Activated naive CD8-positive, alpha-beta T cell treated with anti-CD3 and anti-CD28 coated beads, Interleukin-2, amount 50 U/mL, for 24 hours (primary cell): Measurements from ENCODE around the gene EXOC4.

Experiments used
- ATAC-seq: fragments of 150-1000 bp; cut with Tn5 transposase; one replicate; pipeline ENCODE4 v1.10.0; 2021
- DNase-seq: peaks from one replicate; pipeline ENCODE4 v3.0.0; 2021
- H3K27ac Mint-ChIP-seq: one replicate; pipeline ENCODE4 v1.8.0; 2021; ENCODE audit warnings: mild to moderate bottlenecking, mixed read lengths
- H3K27me3 Mint-ChIP-seq: one replicate; pipeline ENCODE4 v1.8.0; 2021; ENCODE audit warnings: mixed read lengths
- H3K36me3 Mint-ChIP-seq: one replicate; pipeline ENCODE4 v1.8.0; 2021; ENCODE audit warnings: low read depth, mixed read lengths
- H3K4me1 Mint-ChIP-seq: one replicate; pipeline ENCODE4 v1.8.0; 2021; ENCODE audit warnings: mixed read lengths
- H3K4me3 Mint-ChIP-seq: one replicate; pipeline ENCODE4 v1.8.0; 2021; ENCODE audit warnings: mild to moderate bottlenecking, moderate library complexity, mixed read lengths
- H3K9me3 Mint-ChIP-seq: one replicate; pipeline ENCODE4 v1.8.0; 2021; ENCODE audit warnings: mixed read lengths

The EXOC4 gene

DNA sequence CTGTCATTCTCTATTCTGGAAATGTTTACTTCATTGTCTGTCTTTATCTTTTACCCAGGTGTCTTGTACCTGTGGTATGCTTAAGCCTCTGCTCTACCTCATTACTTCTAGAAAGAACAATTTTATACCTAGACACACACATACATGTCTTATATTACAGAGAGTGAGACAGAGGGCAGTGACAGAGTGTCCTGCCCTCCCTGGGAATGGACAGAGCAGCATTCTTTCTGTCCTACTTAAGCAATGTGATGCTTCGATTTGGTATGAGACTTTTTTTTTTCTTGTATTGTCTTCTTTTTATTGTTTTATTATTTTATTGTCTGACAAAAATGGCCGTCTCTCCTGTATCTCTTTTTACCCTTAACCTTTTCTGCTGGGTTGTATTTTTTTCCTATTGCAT is 286.1 kb downstream of the EXOC4 start:
- H3K4me3 Mint-ChIP-seq: no peak overlapping the region
- peaks cover 4% of the 10 kb centered on the region for H3K36me3 Mint-ChIP-seq
- H3K27me3 Mint-ChIP-seq: no peaks in the 10 kb centered on the region
- peaks cover 2% of the 10 kb centered on the region for H3K4me1 Mint-ChIP-seq
- ATAC-seq (no peak), DNase-seq (no peak)
- peaks cover 4% of the 10 kb centered on the region for H3K9me3 Mint-ChIP-seq
- no peak overlapping the region for H3K27ac Mint-ChIP-seq

DNA sequence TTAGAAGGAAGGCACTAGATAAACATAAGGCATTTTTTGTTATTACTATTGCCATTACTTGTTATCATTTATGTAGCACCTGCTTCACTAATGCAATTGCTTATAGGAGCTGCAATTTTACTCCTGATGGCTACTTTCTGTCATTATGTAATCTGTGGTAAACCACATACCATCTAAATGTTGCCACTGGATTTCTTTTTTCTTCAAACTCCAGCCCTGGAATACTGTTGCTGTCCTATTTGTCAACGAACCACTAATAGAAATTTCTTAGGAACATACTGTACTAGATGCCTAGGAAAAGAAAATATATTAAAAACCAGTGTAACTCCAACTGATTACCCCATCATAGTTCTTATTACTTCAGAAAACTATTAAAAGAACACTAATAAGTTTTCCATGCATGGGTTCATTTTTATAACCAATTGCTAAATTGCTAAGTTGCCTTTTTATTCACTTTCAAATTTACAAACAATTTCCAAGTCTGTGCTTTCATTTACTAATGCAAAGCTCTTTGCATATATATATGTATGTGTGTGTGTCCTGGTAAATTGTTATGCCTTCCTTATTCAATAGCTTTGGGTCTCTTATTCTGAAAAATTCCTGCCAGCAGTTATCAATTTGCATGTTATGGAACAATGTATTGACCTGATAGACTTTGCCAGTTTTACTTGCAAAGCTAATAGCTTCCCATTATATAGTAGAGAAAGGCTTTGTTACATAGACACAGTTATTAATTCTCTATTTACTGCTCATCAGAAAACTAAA is 287.4 kb downstream of the EXOC4 start:
- Mint-ChIP-seq H3K4me3 (no peak overlapping the region), H3K27me3 (no peaks in the 10 kb centered on the region), H3K9me3 (peaks cover 4% of the 10 kb centered on the region), H3K4me1 (peaks cover 2% of the 10 kb centered on the region), H3K27ac (no peak overlapping the region), H3K36me3 (peaks cover 4% of the 10 kb centered on the region)
- DNase-seq (no peak), ATAC-seq (no peak)

DNA sequence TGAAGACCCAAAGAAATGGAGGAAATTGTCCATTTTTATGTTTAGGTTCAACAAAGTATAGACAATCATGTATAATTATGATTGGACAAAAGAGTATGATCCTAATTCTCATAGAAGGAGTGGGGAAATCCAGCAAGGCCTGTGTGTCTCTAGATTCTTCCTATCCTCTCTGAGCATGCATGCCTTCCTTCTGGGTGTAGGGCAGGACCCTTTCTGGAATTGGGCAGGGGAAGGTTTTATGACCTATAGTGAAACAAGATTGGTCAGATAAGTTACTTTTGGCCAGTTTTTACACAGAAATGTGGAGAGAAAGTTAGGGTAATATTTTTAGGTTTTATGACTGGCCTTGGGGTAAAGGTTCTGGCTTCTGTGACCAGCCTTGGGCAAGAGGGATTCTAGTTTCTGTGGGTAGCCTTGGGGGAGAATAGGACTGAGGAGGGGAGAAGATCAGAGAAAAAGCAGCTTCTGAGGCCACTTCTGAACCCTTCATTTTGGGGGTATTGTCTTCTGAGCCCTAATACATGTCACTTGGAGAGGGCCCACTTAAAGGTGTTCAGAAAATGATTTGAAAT is 289.4 kb downstream of the EXOC4 start:
- Mint-ChIP-seq H3K9me3 (peaks cover 3% of the 10 kb centered on the region), H3K27me3 (no peaks in the 10 kb centered on the region), H3K4me3 (no peak overlapping the region), H3K36me3 (peaks cover 7% of the 10 kb centered on the region), H3K4me1 (peaks cover 2% of the 10 kb centered on the region), H3K27ac (no peak overlapping the region)
- DNase-seq (no peak), ATAC-seq (peak; percentile 24)

DNA sequence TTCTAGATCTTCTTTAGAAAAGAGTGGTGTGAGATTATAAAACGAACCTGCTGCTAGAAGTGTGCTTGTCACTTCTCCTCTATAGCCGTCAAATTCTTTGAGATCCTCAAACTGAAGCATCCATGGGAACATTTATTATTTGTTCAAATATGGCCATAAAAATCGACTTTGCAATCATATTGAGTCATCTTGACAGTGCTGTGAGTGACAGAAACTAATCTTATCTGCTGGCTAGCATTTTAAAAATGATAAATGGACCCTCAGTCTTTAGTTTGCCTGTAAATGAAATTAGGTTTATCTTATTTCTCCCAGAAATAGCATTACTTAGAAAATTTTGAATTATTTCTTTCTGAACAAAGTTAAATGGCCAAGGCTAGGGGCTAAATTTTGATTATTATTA is 290.8 kb downstream of the EXOC4 start:
- Mint-ChIP-seq H3K4me1 (peaks cover 2% of the 10 kb centered on the region), H3K27ac (no peak overlapping the region), H3K36me3 (peaks cover 5% of the 10 kb centered on the region), H3K4me3 (no peak overlapping the region), H3K9me3 (no peaks in the 10 kb centered on the region), H3K27me3 (no peaks in the 10 kb centered on the region)
- ATAC-seq (no peak), DNase-seq (no peak)

DNA sequence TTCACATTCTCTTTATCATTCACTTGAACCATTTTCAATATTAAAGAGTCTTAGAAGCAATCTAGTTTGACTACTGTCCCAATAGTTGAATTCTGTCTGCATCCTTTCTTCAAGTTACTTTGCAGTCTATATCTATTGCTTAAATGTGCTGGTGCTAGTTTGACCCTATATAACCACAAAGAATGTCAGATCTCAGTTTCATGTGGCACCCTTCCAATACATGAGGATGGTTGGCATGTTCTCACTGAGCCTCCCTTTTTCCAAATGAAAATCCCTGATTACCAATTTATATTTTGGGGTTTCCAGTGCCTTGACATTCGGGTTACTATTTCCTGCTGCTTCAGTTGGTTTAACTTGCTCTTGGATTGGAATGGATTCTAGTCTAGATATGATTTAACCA is 292.7 kb downstream of the EXOC4 start:
- DNase-seq (no peak), ATAC-seq (no peak)
- H3K9me3 Mint-ChIP-seq: no peaks in the 10 kb centered on the region
- no peak overlapping the region for H3K4me3 Mint-ChIP-seq
- H3K27ac Mint-ChIP-seq: no peak overlapping the region
- peaks cover 2% of the 10 kb centered on the region for H3K4me1 Mint-ChIP-seq
- peaks cover 5% of the 10 kb centered on the region for H3K36me3 Mint-ChIP-seq
- no peaks in the 10 kb centered on the region for H3K27me3 Mint-ChIP-seq

DNA sequence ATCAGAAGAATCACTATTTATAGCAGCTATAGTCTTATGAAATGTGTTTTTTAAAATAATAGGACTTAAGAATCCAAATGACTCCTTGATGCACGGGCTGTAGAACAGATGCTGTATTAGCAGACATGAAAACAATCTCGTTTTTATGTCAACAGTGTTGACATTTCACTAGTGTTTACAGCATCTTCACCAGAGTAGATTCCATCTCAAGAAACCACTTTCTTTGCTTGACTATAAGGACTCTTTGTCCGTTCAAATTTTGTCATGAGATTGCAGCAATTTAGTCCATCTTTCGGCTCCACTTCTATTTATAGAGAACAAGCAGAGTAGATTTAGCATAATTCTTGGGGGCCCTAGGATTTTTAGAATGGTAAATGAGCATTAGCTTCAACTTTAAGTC is 295.1 kb downstream of the EXOC4 start:
- Mint-ChIP-seq H3K27ac (no peak overlapping the region), H3K4me3 (no peak overlapping the region), H3K36me3 (peaks cover 5% of the 10 kb centered on the region), H3K27me3 (no peaks in the 10 kb centered on the region), H3K9me3 (no peaks in the 10 kb centered on the region), H3K4me1 (no peaks in the 10 kb centered on the region)
- DNase-seq (no peak), ATAC-seq (no peak)

DNA sequence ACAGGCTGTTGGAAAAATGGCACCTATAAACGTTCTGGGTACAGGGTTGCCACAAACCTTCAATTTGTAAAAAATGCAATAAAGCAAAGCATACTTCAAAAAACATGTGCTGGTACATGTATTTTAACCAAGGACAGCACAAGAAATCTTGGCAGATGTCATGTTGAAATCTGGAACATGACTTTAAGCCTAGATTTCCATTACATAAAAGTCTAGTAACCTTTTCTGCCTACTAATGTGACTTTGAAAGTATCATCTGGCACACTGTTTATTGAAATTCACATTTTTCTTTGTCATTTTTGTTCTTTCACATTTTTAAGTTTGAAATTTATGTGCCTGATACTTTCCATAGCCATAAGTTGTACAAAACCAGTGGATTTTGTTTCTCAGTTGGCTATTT is 296.8 kb downstream of the EXOC4 start:
- no peaks in the 10 kb centered on the region for H3K9me3 Mint-ChIP-seq
- no peak overlapping the region for H3K4me3 Mint-ChIP-seq

DNA sequence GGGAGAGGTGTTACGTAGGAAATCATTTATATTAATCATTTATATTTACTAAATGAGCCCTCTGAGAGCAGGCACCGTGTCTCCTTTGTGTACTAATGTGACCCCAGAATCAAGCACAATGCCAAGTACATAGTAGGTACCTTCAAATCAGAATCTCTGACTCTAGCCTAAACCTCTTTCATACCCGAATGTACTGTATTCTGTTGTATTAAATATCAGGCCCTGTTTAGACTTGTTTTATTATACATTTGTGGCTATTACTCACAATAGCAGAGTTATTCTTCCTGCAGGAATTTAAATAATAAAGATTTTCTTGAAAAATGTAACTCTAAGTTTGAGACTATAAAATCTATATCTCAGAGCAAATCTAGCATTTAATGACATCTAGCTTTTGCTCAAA is 297.3 kb downstream of the EXOC4 start:
- Mint-ChIP-seq H3K4me3 (no peak overlapping the region), H3K9me3 (no peaks in the 10 kb centered on the region), H3K27ac (no peak overlapping the region), H3K4me1 (no peaks in the 10 kb centered on the region), H3K27me3 (no peaks in the 10 kb centered on the region), H3K36me3 (peaks cover 5% of the 10 kb centered on the region)
- ATAC-seq: no peak
- no peak for DNase-seq

More for the DNA sequence above, 296.8 kb downstream of the EXOC4 start:
- Mint-ChIP-seq H3K36me3 (peaks cover 5% of the 10 kb centered on the region), H3K4me1 (no peaks in the 10 kb centered on the region), H3K27ac (no peak overlapping the region), H3K27me3 (no peaks in the 10 kb centered on the region)
- no peak for ATAC-seq
- DNase-seq: no peak

DNA sequence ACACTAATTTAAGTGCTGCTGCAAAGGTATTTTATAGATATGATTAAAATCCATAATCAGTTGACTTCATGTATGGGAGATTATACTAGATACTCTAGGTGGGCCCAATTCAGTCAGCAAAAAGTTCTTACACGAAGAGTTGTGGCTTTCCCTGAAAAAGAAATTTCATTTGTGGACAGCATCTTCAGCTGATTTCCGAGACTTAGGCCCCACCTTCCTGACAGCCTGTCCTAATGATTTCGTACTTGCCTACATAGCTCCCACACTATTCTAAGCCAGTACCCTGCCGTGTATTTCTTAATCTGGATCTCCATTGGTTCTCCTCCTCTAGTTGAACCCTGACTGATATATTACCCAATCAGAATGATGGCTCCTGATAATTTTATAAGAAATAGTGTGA is 297.9 kb downstream of the EXOC4 start:
- DNase-seq: no peak
- Mint-ChIP-seq H3K27ac (no peak overlapping the region), H3K4me3 (no peak overlapping the region), H3K27me3 (no peaks in the 10 kb centered on the region), H3K36me3 (peaks cover 5% of the 10 kb centered on the region), H3K4me1 (no peaks in the 10 kb centered on the region), H3K9me3 (no peaks in the 10 kb centered on the region)
- no peak for ATAC-seq

DNA sequence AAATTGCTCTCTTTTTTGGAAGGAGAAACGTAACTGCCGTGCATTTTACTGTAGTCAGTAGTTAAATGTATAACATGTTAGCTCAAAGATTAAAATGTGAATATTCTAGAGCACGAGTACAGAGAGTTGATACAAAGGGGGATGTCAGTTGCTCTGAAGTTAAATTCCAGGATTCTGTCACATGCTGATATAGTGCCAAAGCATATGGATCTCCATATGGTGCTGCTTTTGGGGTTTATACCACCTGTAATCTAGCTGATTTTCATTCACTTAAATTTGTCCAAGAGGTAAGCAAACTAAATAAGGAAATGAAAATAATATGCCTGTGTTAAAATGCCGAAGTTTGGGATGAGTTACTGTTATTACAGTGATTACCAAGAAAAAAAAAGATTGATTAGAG is 298.6 kb downstream of the EXOC4 start:
- Mint-ChIP-seq H3K4me3 (no peak overlapping the region), H3K36me3 (peaks cover 5% of the 10 kb centered on the region), H3K27me3 (no peaks in the 10 kb centered on the region), H3K27ac (no peak overlapping the region), H3K4me1 (no peaks in the 10 kb centered on the region), H3K9me3 (no peaks in the 10 kb centered on the region)
- ATAC-seq (no peak), DNase-seq (no peak)

DNA sequence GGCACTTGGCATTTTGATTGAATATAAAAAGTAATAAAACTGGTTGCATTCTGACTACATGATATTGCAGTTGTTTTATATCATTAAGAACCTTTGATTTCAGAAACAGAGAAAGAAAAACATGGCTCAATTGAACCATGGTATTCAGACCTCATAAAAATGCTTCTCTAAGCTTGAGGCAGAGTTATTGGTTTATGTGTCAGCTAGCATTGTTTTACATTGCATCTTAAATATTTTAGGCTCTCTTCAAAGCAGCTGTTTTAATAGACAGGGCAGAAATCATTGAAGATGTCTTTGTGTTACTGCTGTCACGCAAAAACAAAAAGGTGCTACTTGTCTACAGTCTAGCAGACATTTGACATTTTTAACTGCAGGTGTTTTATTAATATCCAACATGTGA is 299.2 kb downstream of the EXOC4 start:
- Mint-ChIP-seq H3K9me3 (no peaks in the 10 kb centered on the region), H3K36me3 (peaks cover 3% of the 10 kb centered on the region), H3K4me3 (no peak overlapping the region), H3K27ac (no peak overlapping the region), H3K27me3 (no peaks in the 10 kb centered on the region), H3K4me1 (no peaks in the 10 kb centered on the region)
- ATAC-seq (no peak), DNase-seq (no peak)

DNA sequence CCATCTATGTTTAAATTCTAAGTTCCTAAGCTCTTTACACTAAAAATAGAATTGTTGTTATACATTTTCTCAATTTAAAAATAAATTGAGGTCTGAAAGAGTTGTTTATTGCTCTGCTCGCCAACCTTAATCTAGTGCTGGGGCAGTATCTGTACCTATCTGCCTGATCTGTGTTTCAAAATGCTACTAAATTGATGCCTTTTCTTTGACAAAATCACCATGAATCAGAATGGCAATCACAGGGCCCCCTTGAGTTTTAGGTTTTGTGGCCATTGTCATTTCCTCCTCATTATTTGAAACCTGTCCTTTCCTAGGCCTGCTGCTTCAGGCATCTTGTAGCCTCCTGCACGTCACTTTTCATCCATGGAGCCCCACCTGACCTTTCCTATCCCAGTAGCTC is 301.5 kb downstream of the EXOC4 start:
- DNase-seq: no peak
- no peaks in the 10 kb centered on the region for H3K4me1 Mint-ChIP-seq
- H3K36me3 Mint-ChIP-seq: no peaks in the 10 kb centered on the region
- H3K27ac Mint-ChIP-seq: no peak overlapping the region
- no peaks in the 10 kb centered on the region for H3K9me3 Mint-ChIP-seq
- ATAC-seq: no peak
- no peak overlapping the region for H3K4me3 Mint-ChIP-seq
- H3K27me3 Mint-ChIP-seq: no peaks in the 10 kb centered on the region

DNA sequence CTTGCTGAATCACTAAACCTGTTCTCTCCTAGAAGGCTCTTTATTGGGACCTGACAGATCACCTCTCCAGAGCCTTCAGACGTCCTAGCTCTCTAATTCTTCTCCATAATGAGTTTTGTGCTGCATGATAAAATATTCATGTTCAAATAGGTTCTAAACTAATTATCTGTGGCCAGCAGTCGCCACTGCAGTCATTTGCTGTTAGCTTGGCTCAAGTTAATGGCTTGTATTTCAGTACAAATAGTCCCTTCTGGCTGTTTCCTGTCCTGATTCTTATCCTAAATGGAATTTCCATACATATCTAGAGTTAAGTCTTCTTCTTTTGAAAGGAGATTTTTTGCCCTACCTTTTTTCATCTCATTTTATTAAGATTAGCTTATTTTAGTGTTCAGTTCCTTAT is 303.2 kb downstream of the EXOC4 start:
- H3K4me3 Mint-ChIP-seq: no peak overlapping the region
- no peaks in the 10 kb centered on the region for H3K9me3 Mint-ChIP-seq
- DNase-seq: no peak
- no peak for ATAC-seq
- no peaks in the 10 kb centered on the region for H3K27me3 Mint-ChIP-seq
- no peaks in the 10 kb centered on the region for H3K4me1 Mint-ChIP-seq
- no peaks in the 10 kb centered on the region for H3K36me3 Mint-ChIP-seq
- no peak overlapping the region for H3K27ac Mint-ChIP-seq

DNA sequence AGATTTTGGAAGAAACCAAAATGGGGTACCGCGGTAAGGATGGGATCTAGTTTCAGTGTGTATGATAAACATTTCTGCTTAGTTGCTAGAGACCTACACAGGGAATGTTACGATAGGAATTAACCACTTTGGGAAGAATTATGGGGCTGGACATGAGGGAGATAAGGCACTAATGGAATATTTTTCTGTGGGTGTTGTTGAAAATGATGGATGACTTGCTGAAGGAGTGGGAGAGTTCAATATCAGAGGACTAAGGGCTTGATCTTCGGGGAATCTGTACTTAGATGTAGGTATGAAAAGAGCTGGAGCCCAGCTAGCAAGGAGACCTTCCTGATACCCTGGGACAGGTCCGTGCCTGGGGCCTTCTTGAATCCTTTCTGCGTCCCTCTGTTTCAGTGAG is 303.7 kb downstream of the EXOC4 start:
- ATAC-seq: no peak
- Mint-ChIP-seq H3K9me3 (no peaks in the 10 kb centered on the region), H3K4me3 (no peak overlapping the region), H3K27ac (no peak overlapping the region), H3K36me3 (no peaks in the 10 kb centered on the region), H3K27me3 (no peaks in the 10 kb centered on the region), H3K4me1 (no peaks in the 10 kb centered on the region)
- no peak for DNase-seq

DNA sequence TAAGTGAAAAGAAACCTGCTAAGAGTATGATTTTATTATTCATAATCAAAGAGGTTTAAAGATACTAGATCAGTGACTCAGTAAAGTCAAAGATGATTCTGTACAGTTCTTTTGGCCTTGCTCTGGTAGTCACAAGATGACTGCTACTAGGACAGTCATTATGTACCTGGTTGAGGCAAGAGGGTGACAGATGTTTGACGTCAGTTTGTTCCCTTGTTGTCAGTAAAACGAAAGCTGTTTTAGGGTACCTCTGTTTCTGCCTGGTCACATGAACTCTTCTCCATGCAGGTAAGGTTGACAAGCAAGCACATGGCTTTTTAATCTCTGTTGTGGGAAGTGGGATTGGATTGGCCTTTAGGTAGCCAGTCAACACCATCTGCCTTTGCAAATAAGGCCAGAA is 308.0 kb downstream of the EXOC4 start:
- no peak for DNase-seq
- Mint-ChIP-seq H3K9me3 (peaks cover 5% of the 10 kb centered on the region), H3K4me3 (no peak overlapping the region), H3K36me3 (peaks cover 18% of the 10 kb centered on the region), H3K27me3 (no peaks in the 10 kb centered on the region), H3K4me1 (no peaks in the 10 kb centered on the region), H3K27ac (no peak overlapping the region)
- no peak for ATAC-seq

DNA sequence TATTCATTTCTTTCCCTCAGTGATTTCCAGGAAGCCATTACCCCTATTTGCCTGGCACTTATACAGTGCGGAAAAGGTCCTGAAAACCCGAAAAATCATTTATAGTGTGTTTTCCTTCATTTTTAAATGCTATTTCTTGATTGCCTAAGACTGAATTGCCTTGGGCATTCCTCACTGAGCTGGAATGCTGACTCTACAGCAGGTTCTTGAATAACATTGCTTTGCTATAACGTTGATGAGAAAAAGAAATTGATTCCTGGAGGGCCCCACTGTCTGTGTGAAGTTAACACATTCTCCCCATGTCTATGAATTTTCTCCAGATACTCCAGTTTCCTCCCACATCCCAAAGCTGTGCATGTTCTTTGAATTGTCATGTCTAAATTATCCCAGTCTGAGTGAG is 308.5 kb downstream of the EXOC4 start:
- Mint-ChIP-seq H3K9me3 (peaks cover 5% of the 10 kb centered on the region), H3K27ac (no peak overlapping the region), H3K4me1 (no peaks in the 10 kb centered on the region), H3K4me3 (no peak overlapping the region), H3K36me3 (peaks cover 18% of the 10 kb centered on the region), H3K27me3 (no peaks in the 10 kb centered on the region)
- ATAC-seq (no peak), DNase-seq (no peak)
